ENCODE measurements around the gene TPD52L2.
A peak's percentile ranks its signal among the peaks of the same experiment; 100 is the strongest.
"Not testable (repeated sequence)": the region's sequence is repeated elsewhere in the genome, so short reads cannot be mapped to it uniquely, and the experiment has no call there.

Gene TPD52L2

DNA sequence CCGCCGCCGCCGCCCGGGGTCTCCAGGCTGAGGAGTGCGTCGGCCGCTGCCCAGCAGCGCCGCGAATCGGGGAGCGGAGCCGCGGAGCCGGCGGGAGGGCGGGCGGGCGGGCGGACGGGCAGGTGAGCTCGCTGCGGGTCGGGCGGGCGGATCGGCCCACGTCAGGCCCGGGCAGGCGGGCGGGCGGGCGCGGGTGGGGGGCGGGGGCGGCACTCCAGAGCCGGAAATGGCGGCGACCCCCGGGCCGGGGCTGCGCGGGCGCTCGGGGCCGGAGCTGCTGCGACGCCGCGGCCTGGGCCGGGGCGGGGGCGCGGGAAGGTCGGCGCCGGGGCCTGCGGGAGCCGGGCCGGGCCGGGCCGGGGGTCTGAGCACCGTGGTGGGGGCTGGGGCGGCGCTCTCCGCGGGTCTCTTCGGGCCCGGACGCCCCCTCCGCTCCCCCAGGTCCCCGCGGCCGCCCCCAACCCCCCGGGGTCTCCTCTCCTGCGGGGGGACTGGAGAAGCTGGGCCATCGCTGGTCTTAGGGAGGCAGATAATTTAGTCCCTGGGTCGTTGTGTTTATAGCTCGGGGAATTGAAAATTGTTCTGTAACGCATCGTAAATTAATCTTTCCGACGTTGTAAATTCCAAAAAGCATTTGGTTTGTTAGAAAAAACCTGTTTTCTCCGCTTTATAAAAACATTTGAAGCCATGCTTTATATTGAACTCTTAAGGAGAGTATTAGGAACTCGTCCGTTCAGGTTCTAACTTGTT lies 30.3 kb downstream of the TPD52L2 start:
- DNase-seq (ENCODE audit: low spot score), result no peak
- no peak for FAIRE-seq

DNA sequence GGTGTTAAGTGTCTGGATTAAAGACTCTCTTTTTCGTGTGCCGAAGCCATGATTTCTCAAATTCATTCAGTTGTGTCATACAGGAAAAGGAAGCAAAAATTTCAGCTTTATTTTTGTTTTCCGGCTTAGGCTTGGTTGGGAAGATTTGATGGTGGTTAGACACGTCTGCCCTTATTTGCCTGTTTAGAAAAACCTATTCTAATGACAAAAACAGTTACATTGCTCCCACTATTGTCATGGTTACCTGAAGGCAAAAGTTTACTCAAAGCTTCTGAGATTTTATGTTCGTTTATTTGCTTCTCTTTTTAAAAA lies 30.8 kb downstream of the TPD52L2 start:
- FAIRE-seq, result no peak
- no peak for DNase-seq (ENCODE audit: low spot score)

DNA sequence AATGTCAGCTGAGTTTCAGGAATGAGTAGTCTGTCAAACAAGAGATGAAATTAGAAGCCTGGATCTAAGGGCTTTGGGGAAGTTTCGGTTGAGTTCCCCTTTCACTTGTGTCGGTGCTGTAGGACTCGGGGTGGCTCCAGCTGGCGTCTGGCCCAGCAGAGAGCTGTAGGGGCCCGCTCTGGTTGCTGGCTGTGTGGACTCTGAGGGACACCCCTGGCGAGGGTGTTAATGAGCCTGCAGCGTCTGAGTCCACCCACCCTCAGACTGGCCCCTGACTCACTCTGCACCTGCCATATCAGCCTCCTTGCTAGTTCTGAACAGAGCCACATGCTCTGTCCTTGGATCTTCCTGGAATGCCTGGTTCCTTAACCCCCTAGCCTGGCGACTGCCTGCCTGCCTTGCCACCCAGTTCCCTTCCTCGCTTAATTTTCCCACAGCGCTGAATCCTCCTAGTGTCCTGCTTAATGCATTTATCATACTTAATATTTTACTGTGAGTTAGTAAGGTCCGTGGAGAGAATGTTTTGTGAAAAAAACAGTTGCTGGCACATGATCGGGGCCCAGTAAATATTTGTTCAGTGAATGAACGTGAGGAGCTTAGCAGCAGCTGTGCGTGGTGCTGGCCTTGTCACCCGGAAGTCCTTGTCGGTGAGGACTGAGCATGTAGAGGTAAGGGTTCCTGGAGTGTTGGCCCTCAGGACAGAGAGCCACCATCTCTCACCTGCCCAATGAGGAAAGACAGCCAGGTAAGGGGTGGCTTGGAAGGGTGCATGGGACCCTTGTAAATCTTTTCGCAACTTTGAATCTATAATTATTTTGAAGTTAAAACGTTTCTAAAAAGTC lies 31.4 kb downstream of the TPD52L2 start:
- DNase-seq (ENCODE audit: low spot score) (peak; percentile 33), FAIRE-seq (no peak)

DNA sequence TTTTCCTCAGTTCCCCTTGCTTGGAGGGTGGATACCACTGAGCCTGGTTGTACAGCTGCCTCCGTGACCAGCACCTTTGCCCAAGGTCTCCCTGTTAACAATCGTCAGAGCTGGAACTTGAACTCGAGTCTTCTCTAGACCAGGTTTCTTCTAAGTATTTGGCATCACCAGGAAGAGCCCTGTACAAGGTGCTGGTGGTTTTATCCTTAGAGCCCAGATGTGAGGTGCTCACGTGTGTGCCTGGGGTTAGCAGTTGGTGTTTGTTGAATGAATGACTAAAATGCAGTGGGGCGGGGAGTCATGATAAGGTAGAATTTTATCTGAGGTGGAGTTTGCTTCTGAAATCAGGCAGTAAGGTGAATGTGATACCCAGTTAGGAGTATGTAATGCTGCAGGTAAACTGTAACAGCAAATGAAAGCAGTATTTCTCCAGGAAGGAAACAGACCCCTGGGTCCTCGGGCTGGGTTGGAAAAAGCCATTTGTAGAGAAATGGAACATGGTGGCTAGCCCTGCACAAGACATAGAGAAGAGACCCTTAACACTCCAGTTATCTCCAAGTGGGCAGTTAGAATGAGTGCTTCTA lies 33.0 kb downstream of the TPD52L2 start:
- DNase-seq (ENCODE audit: low spot score) (no peak), FAIRE-seq (no peak)

DNA sequence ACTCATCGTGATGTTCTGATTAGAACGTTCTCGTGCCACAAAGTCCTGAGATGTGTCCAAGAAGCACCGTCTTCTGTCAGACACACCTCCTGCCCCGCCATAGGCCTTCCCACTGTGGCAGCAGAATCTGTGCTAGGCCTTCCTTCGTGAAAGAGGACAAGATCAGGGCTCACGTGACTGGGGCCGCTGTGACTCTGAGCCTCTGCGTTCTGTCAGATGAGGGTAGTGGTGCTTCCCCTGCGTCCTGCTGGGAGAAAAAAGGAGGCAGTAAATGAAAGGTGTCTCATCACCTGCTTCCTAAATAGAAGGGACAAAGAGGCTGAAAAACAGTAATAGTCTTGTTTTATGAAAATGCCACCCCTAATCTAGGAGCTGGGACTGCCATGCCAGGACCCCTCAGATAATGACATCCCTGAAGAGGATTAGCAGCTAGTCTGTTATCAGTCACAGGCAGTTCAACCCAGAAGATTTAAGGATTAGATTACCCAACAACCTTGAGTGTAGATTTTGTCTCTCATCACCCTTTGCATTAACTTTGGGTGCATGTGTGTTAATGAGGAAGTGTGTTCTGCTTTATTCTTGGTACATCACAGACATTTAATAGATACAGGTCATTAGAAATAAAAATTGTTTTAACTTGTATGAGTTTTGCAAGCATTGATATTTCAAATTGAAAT lies 34.0 kb downstream of the TPD52L2 start:
- DNase-seq (ENCODE audit: low spot score) (no peak), FAIRE-seq (no peak)

DNA sequence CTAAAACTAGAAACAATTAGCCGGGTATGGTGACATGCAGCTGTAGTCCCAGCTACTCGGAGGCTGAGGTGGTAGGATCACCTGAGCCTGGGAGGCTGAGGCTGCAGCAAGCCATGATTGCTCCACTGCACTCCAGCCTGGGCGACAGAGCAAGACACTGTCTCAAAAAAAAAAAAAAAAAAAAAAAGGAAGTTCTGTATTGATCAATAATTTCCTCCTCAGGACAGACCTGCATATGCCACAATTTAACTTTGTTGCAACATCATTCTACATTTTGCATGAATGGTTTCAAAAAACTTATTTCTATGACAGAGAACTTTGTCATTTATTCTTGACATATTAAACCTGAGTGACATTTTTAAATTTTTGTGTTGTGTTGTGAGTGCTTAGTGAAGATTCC lies 35.3 kb downstream of the TPD52L2 start:
- DNase-seq (ENCODE audit: low spot score), result no peak

DNA sequence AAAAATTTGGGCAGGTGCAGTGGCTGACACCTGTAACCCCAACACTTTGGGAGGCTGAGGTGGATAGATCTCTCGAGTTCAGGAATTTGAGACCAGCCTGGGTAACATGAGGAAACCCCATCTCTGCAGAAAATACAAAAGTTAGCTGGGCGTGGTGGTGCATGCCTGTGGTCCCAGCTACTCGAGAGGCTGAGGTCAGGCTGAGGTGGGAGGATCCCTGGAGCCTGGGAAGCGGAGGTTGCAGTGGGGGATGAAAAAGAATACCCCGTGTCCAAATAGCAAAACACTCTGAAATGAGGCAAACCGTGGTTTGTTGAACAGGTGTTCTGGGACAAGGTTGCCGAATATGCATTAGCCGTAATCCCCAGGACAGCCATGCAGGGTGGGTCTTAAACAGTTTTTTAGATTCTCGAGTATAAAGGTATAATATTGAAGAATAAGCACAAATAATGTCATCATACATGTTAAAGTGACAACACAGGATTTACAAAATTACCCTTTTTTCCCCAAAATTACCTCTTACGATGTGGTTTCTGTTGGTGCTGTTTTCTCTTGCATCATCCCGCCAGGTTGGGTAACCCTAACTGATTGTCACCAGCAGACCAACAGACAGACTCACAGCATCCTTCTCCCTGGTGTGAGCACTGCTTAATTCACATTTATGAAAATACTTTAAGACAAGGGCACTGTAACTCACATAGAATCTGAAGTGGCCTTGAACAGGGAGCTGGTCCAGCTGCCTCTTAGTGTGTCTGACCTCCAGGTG lies 38.9 kb downstream of the TPD52L2 start:
- DNase-seq (ENCODE audit: low spot score) (no peak), FAIRE-seq (no peak)

More for the DNA sequence above, 35.3 kb downstream of the TPD52L2 start:
- FAIRE-seq, result no peak

DNA sequence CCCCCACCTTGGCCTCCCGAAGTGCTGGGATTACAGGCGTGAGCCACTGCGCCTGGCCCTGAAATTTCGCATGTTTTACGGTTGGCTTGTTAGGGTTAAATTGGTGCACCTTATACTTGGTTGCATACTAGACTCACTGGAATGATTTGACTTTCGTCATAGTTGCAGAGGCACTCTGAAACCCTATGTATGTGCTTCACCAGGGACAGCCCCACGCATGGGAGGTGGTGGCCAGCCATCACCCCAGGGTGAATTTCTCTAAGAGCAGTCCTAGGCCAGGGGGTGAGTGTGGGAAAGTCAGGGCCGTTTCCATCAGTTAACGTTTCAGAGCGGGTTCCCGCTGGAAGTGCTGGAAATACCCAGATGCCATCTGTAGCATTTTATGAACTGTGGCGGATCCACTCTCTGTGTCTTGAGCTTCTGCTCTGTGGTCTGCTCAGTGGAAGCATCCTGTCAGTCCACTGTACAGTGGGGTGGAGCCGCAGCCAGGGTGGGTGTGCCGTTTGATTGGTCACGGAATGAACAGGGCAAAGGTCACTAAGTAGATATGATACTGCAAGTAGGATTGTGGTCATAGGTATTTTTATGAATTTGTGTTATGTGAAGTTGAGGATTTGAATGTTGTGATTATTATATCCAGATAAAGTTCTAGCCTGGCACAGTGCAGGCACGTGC lies 43.1 kb downstream of the TPD52L2 start:
- FAIRE-seq (no peak), DNase-seq (ENCODE audit: low spot score) (no peak)

DNA sequence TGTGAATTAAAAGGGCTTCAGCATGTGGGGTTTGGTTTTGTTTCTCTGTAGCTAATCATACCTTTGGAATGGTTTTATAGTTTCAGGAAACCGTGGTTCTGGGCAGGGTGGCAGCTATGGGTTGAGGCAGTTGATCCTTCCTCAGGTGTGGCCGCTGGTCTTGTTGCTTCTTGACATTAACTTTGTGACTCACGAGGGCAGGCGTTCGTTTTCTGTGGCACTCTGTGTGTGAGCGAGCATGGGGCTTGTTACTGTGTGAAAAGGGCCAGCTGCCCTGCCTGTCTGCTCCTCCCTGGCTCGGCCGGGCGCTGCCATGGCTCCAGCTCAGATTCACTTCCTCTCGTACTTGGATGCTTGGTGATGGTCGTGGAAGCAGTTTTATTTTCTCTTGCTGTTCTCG lies 46.1 kb downstream of the TPD52L2 start:
- FAIRE-seq (no peak), DNase-seq (ENCODE audit: low spot score) (no peak)

DNA sequence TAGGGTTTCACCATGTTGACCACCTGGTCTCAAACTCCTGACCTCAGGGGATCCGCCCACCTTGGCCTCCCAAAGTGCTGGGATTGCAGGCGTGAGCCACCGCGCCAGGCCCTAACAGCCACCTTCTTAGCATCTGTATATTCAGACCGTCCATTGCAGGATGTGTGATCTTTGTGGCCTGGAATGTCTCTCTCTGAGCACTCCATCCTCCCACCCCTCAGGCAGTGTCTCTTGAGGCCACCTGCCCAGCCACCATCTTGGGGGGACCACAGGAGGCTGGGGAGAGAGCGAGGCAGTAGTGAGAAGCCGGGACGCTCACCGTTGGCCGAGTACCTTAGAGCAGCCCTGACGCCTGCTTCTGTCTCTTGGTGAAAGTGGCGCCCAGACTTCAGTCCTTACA lies 48.7 kb downstream of the TPD52L2 start:
- FAIRE-seq (no peak), DNase-seq (ENCODE audit: low spot score) (no peak)

DNA sequence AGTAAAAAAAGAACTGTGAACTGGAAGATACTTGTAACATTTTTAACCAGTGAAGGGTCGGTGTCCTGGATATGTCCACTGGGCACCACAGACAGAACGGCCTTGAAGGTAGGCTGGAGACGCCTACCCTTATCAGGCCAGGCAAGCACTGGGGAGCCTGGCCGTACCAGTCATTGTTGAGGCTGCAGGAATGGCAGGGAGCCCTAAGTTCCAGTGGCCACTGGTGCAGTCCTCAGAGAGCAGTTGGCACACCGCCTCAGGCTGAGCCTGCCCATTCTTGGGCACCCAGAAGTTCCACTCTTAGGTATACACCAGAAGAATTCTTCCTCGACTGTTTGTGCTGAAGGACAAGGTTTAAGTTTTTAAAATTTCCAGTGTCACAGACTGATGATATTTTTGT lies 50.4 kb downstream of the TPD52L2 start:
- DNase-seq (ENCODE audit: low spot score), result no peak
- FAIRE-seq, result no peak

DNA sequence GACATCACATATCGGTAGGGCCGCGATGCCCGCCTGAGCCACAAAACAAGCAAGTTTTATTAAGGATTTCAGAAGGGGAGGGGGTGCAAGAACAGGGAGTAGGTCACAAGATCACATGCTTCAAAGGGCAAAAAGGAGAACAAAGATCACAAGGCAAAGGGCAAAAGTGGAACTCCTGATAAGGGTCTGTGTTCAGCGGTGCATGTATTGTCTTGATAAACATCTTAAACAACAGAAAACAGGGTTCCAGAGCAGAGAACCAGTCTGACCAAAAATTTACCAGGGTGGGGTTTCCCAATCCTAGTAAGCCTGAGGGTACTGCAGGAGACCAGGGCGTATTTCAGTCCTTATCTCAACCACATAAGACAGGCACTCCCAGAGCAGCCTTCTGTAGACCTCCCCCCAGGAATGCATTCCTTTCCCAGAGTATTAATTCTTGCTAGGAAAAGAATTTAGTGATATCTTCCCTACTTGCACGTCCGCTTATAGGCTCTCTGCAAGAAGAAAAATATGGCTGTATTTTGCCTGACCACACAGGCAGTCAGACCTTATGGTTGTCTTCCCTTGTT lies 51.4 kb downstream of the TPD52L2 start:
- not testable (repeated sequence) for DNase-seq (ENCODE audit: low spot score); FAIRE-seq

DNA sequence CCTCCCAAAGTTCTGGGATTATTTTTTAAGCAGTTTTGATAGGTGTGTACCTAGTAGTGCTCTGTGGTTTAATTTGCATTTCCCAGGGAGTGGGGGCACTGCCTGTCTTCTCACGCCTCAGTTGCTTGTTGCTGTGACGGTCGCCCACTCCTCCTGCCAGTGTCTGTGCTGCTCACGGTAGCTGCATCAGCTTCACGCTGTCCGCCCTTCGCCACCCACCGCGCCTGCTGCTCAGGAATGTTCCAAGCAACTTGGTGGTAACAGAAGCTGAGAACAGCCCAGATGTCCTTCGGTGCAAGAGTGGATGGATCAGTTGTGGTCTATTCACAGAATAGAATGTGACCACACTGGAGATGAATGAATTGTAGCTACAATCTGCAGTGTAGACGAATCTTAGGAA lies 52.7 kb downstream of the TPD52L2 start:
- DNase-seq (ENCODE audit: low spot score), result no peak
- no peak for FAIRE-seq

DNA sequence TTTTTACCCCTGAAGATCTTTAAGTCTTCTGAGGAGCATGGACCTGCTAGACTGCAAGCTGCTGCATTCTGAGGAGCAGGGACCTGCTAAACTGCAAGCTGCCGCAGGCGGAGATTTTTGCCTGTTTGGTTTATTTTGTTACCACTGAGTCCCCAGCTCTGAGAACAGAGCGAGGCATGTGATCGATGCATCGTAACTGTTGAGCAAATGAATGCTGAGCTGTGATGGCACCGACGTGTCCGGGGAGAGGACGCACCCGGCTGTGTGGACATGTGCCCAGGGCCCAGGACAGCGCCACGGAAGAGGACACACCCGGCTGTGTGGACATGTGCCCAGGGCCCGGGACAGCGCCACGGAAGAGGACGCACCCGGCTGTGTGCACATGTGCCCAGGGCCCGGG lies 54.1 kb downstream of the TPD52L2 start:
- FAIRE-seq, result no peak

DNA sequence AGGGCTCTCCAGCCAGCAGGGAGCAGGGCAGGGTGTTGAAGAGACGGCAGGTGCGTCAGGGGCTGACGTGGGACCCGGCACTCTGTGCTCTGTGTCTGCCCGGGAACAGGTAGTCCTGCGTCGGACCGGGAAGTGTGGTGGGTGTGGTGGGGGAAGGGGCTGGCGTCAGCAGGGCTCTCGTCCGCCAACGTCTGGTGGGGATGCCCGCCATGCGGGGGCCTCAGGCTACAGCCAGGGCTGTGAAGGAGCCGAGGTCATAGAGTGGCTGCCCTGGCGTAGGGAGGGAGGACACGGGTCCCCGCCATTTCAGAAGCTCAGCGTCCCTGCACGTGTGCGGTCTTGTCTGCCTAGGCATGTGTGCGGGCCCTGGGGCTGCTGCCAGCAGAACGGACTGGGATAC lies 55.2 kb downstream of the TPD52L2 start:
- no peak for FAIRE-seq

More for the DNA sequence above, 54.1 kb downstream of the TPD52L2 start:
- DNase-seq (ENCODE audit: low spot score), result no peak

DNA sequence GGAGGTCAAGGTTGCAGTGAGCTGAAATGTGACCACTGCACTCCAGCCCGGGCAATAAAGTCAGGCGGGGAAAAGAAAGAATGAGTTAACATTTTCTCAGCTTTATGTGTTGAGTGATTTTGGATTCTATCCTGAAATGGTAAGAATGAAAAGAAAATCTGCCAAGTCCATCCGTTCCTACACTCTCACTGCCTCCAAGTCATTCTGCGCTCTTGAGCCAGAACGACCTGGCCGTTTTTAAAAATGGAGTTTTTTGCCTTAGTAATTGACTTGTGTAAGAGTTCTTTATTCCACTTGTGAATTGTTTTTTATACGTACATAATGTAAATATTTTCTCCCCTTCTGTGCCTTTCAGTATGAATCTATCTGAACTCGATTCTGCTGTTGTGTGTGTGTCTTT lies 58.6 kb downstream of the TPD52L2 start:
- DNase-seq (ENCODE audit: low spot score) (no peak), FAIRE-seq (no peak)

More for the DNA sequence above, 55.2 kb downstream of the TPD52L2 start:
- no peak for DNase-seq (ENCODE audit: low spot score)

DNA sequence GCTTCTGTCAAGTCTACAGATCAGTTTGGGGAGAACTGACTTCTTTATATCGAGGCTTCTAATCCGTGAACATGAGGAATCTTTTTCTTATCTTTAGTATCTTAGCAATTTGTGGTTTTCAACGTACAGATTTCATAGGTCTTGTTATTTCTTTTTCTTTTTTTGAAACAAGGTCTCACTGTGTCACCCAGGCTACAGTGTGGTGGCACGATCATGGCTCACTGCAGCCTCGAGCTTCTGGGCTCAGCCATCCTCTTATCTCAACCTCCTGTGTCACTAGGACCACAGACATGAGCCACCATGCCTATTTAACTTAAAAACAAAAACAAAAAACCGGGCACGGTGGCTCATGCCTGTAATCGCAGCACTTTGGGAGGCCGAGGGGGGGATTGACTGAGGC lies 59.2 kb downstream of the TPD52L2 start:
- no peak for DNase-seq (ENCODE audit: low spot score)
- FAIRE-seq, result no peak

DNA sequence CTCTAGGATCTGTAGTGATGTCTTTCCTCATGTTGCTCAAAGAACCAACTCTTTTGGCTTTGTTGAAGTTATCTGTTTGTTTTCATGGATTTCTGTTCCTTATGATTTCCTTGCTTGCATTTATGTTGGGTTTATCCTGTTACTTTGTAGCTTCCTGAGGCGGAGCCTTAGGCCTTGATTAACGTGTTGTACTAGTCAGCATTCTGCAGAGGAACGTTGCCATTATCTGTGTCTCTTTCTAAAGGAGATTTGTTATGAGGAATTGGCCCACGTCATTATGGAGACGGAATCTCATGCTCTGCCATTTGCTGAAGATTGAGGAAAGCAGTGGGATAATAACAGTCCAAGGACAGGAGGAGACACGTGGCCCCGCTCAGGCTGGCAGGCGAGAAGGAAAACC lies 61.2 kb downstream of the TPD52L2 start:
- DNase-seq (ENCODE audit: low spot score) (no peak), FAIRE-seq (no peak)

DNA sequence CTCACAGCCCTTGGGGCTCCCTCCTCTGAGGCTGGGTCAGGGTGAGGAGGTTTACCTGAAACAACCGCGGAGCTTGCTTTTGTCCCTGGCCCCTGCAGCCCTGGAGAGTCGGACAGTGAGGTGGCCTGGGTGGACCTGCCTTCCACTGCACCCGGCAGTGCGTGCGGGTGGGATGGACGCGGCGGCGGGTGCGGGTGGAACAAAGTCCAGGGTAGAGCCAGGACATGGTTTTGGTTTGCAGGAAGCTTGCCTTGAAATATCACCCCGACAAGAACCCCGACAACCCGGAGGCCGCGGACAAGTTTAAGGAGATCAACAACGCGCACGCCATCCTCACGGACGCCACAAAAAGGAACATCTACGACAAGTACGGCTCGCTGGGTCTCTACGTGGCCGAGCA lies 64.0 kb downstream of the TPD52L2 start:
- DNase-seq (ENCODE audit: low spot score) (no peak), FAIRE-seq (no peak)

DNA sequence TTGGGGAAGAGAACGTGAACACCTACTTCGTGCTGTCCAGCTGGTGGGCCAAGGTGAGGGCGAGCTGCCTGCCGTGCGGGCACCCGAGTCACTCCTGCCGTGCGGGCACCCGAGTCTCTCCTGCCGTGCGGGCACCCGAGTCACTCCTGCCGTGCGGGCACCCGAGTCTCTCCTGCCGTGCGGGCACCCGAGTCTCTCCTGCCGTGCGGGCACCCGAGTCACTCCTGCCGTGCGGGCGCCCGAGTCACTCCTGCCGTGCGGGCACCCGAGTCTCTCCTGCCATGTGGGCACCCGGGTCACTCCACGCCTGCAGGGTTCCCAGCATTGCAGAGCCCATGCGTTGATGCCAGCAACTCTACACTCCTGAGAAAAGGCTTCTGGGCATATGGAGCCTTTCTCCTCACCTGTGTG lies 64.4 kb downstream of the TPD52L2 start:
- DNase-seq (ENCODE audit: low spot score); FAIRE-seq: not testable (repeated sequence)
